ENCODE data around the gene ZNF121.
"Not testable (repeated sequence)": the region's sequence is repeated elsewhere in the genome, so short reads cannot be mapped to it uniquely, and the experiment has no call there.

Gene ZNF121

DNA sequence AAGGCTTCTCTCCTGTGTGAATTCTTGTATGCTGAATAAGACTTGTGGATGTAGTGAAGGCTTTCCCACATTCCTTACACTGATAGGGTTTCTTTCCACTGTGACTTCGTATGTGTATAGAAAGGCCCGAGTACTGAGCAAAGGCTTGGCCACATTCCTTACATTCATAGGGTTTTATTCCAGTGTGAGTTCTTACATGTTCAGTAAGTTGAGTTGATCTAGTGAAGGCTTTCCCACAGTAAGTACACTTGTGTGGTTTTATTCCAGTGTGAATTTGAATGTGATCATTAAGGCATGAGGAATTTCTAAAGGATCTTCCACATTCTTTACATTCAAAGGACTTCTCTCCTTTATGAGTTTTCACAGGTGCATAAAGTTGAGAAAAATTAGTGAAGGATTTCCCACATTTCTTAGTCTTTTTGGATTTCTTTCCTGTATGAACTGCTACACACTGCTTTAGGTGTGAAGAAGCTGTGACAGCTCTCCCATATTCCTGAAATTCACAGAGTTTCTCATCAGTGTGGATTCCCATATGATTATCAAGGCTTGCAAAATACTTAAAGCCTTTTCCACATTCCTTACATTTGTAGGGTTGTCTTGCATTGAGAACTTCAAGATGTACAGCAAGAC, 26.3 kb upstream of the ZNF121 start:
- H3K4me3 ChIP-seq (ENCODE audit: low read depth, low read length) = no peak overlapping the region
- TF ChIP-seq, protein P1, sequence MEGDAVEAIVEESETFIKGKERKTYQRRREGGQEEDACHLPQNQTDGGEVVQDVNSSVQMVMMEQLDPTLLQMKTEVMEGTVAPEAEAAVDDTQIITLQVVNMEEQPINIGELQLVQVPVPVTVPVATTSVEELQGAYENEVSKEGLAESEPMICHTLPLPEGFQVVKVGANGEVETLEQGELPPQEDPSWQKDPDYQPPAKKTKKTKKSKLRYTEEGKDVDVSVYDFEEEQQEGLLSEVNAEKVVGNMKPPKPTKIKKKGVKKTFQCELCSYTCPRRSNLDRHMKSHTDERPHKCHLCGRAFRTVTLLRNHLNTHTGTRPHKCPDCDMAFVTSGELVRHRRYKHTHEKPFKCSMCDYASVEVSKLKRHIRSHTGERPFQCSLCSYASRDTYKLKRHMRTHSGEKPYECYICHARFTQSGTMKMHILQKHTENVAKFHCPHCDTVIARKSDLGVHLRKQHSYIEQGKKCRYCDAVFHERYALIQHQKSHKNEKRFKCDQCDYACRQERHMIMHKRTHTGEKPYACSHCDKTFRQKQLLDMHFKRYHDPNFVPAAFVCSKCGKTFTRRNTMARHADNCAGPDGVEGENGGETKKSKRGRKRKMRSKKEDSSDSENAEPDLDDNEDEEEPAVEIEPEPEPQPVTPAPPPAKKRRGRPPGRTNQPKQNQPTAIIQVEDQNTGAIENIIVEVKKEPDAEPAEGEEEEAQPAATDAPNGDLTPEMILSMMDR (conservative IDR thresholded peaks at IDR 0.05; ENCODE audit: low read depth, low read length) = no peak
- no peak for DNase-seq (ENCODE audit: low read depth)

DNA sequence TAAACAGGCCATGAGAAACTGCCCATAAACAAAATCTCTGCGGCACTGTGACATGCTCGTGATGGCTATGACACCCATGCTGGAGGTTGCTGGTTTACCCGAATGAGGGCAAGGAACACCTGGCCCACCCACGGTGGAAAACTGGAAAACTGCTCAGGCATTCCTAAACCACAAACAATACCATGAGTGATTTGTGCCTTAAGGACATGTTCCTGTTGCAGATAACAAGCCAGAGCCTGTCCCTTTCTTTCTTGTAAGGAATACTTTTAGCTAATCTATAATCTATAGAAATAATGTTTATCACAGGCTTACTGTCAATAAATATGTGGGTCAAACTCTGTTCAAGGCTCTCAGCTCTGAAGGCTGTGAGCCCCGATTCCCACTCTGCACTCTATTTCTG, 24.6 kb upstream of the ZNF121 start:
- TF ChIP-seq, protein P1 (conservative IDR thresholded peaks at IDR 0.05; ENCODE audit: low read depth, low read length) = no peak

DNA sequence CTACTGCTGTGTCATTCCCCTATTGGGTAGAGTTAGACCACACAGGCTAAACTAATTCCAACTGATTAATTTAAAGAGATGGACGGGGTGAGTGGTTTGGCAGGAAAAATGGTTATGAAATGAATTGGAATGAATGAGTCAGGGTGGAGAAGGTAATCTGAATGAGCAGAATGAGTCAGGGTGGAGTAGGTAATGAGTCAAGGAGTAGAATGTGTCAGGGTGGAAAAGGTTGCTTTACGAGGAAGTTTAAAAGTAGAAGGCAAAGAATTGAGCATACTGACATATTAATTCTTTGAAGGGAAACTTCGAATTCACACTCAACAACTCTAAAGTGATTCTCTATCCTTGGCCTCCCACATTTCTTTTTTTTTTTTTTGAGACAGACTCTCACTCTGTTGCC, 12.7 kb upstream of the ZNF121 start:
- H3K4me3 ChIP-seq (ENCODE audit: low read depth, low read length) = no peak overlapping the region
- DNase-seq (ENCODE audit: low read depth) = peak; percentile 77
- TF ChIP-seq, protein P1 (conservative IDR thresholded peaks at IDR 0.05; ENCODE audit: low read depth, low read length) = no peak

More for the DNA sequence above, 24.6 kb upstream of the ZNF121 start:
- no peak for DNase-seq (ENCODE audit: low read depth)
- no peak overlapping the region for H3K4me3 ChIP-seq (ENCODE audit: low read depth, low read length)

DNA sequence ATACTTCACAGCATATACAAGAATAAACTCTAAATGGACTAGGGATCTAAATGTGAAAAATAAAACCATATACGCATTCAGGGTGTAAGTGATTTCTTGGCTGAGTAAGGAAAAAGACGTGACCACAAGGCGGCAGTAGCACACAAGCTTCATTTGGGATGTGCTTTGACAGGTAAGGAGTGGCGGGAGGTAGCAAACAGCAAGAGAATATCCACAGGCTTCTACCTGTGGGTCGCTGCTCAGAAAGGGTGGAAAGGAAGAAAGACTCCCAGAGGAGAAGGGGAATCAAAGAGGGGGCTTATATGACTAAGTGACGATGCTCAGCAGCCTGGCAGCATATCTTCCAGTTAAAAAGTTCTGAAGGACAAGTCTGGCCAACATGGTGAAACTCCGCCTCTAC, 2.5 kb upstream of the ZNF121 start:
- no peak overlapping the region for H3K4me3 ChIP-seq (ENCODE audit: low read depth, low read length)
- TF ChIP-seq, protein P1 (conservative IDR thresholded peaks at IDR 0.05; ENCODE audit: low read depth, low read length) = peak; percentile 83
- DNase-seq (ENCODE audit: low read depth) = peak; percentile 81

DNA sequence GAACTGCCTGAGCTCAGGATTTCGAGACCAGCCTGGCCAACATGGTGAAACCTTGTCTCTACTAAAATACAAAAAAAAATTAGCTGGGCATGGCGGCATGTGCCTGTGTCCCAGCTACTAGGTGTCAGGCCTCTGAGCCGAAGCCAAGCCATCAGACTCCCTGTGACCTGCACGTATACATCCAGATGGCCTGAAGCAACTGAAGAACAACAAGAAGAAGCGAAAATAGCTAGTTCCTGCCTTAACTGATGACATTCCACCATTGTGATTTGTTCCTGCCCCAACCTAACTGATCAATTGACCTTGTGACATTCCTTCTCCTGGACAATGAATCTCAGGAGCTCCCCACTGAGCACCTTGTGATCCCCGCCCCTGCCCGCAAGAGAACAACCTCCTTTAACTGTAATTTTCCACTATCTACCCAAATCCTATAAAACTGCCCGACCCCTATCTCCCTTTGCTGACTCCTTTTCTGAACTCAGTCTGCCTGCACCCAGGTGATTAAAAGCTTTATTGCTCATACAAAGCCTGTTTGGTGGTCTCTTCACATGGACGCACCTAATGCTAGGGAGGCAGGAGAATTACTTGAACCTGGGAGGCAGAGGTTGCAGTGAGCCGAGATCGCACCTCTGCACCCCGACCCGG, 2.1 kb downstream of the ZNF121 start:
- not testable (repeated sequence) for DNase-seq (ENCODE audit: low read depth); H3K4me3 ChIP-seq (ENCODE audit: low read depth, low read length)

DNA sequence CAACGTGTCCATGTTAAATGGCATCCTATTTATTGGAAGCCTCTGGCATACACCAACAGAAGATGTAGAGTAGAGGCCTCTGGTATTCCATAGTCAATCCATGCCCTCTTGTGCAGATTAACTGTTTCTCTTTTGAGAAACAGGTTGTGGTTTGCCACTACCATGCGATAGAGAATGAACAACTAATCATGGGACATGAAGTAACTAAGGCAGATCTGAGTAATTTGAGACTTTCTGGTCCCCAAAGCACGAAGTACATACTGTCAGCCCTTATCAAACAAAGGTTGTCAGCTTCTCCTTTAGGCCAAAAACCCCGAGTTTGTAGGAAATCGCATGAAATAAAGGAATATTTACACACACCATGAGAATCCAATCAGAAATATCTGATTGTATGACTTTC, 3.6 kb downstream of the ZNF121 start:
- H3K4me3 ChIP-seq (ENCODE audit: low read depth, low read length) = no peak overlapping the region
- TF ChIP-seq, protein P1 (conservative IDR thresholded peaks at IDR 0.05; ENCODE audit: low read depth, low read length) = no peak
- DNase-seq (ENCODE audit: low read depth) = no peak

DNA sequence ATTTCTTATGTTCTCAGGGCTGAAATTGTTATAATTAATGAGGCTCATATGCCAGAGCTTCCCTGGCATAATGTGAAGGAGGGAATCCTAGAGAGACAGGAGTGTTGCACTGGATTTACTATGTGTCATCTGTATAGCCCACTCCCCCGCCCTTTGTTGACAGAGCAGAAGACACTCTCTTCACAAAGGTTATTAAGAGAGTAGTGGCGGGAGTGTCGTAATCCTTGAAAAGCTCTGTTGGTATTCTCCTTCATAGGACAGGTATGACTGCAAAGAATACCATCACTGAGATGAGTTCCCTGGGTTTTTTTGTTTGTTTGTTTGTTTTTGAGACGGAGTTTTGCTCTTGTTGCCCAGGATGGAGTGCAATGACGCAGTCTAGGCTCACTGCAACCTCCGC, 14.0 kb downstream of the ZNF121 start:
- TF ChIP-seq, protein P1 (conservative IDR thresholded peaks at IDR 0.05; ENCODE audit: low read depth, low read length) = no peak
- no peak for DNase-seq (ENCODE audit: low read depth)
- no peak overlapping the region for H3K4me3 ChIP-seq (ENCODE audit: low read depth, low read length)
